Caco-2 (cell line): ENCODE results near the gene EEIG2. TPM values are rescaled to one million over a fixed set of nuclear protein-coding genes. Genes with fewer than 3 reads are reported as not detected.

Experiments
- BruUV-seq: library from RNA; stranded (reverse); fragments of 400-500 nt; replicated peaks from 2 replicates; lab custom pipeline; 2021; lab: Mats Ljungman, UMichigan
- CTCF ChIA-PET: fragments of 300-600 bp; sonication (Branson Sonifier 250); formaldehyde crosslinking; loops from one replicate; lab custom pipeline; 2022; ENCODE audit warnings: antibody characterized with exemption; lab: Charles Lee
- POLR2A ChIA-PET: fragments of 300-600 bp; sonication (Branson Sonifier 250); formaldehyde crosslinking; loops from one replicate; lab custom pipeline; 2022; ENCODE audit warnings: antibody characterized with exemption; lab: Charles Lee
- DNase-seq, 2 experiments: peaks; one replicate each; pipeline versions ENCODE4 v3.0.0 to v3.0.0-alpha.2; 2020 to 2022
- H3K27me3 ChIP-seq: replicated peaks from 2 replicates; pipeline ENCODE4 v1.6.0; 2011; ENCODE audit warnings: low read length; ENCODE audit not compliant: control insufficient read depth, insufficient read depth
- H3K36me3 ChIP-seq: 2 replicates; pipeline ENCODE4 v1.5.1; 2011; ENCODE audit warnings: low read length; ENCODE audit not compliant: control insufficient read depth, insufficient read depth
- H3K4me1 ChIP-seq: fragments of 250-450 bp; sonication (Bioruptor Pico); 2 replicates; pipeline ENCODE4 v1.5.1; 2020; ENCODE audit warnings: mild to moderate bottlenecking
- H3K4me3 ChIP-seq: 2 replicates; pipeline ENCODE4 v1.5.1; 2011; ENCODE audit warnings: low read depth, mild to moderate bottlenecking, control low read depth, low read length
- H3K9me3 ChIP-seq: fragments of 250-450 bp; sonication (Bioruptor Pico); 2 replicates; pipeline ENCODE4 v1.5.1; 2020; ENCODE audit warnings: mild to moderate bottlenecking, moderate library complexity
- H3K27ac Mint-ChIP-seq: one replicate; pipeline ENCODE4 v1.8.0; 2022; ENCODE audit warnings: mixed read lengths; ENCODE audit not compliant: unreplicated experiment
- H3K27me3 Mint-ChIP-seq: one replicate; pipeline ENCODE4 v1.8.0; 2022; ENCODE audit warnings: mixed read lengths; ENCODE audit not compliant: insufficient read depth, unreplicated experiment
- H3K36me3 Mint-ChIP-seq: one replicate; pipeline ENCODE4 v1.8.0; 2022; ENCODE audit warnings: mild to moderate bottlenecking, mixed read lengths; ENCODE audit not compliant: insufficient read depth, unreplicated experiment
- H3K4me1 Mint-ChIP-seq: one replicate; pipeline ENCODE4 v1.8.0; 2022; ENCODE audit warnings: low read depth, mixed read lengths; ENCODE audit not compliant: unreplicated experiment
- H3K4me3 Mint-ChIP-seq: one replicate; pipeline ENCODE4 v1.8.0; 2022; ENCODE audit warnings: mild to moderate bottlenecking, moderate library complexity, mixed read lengths; ENCODE audit not compliant: unreplicated experiment
- H3K9me3 Mint-ChIP-seq: one replicate; pipeline ENCODE4 v1.8.0; 2022; ENCODE audit warnings: mixed read lengths; ENCODE audit not compliant: unreplicated experiment
- intact Hi-C: fragments of 100-400 bp; cut with micrococcal nuclease; formaldehyde crosslinking; loops from one replicate; pipeline ENCODE4 v1.10.0; 2022; ENCODE audit not compliant: unreplicated experiment
- total RNA-seq: library from RNA; stranded (reverse); gene quantifications from 2 replicates; pipeline ENCODE4 v1.2.3, GENCODE V29; 2022
- TF ChIP-seq, protein P1 (sequence below), 2 experiments: fragments of 200-600 bp in 1 of 2; IDR thresholded peaks; 1 replicate in 1 of 2; 2 replicates in 1 of 2; pipeline versions ENCODE4 v1.5.1 to v1.8.0; 2011 to 2022; ENCODE audit warnings: antibody characterized with exemption in 1 of 2, control low read depth in 1 of 2, inconsistent platforms in 1 of 2, low read depth in 1 of 2, low read length in 1 of 2, mild to moderate bottlenecking in 1 of 2, moderate library complexity in 1 of 2; ENCODE audit not compliant: insufficient read depth in 1 of 2, severe bottlenecking in 1 of 2, unreplicated experiment in 1 of 2

EEIG2 gene
- total RNA-seq, 1 experiment from 2014 or later, result 3.1 TPM

DNA sequence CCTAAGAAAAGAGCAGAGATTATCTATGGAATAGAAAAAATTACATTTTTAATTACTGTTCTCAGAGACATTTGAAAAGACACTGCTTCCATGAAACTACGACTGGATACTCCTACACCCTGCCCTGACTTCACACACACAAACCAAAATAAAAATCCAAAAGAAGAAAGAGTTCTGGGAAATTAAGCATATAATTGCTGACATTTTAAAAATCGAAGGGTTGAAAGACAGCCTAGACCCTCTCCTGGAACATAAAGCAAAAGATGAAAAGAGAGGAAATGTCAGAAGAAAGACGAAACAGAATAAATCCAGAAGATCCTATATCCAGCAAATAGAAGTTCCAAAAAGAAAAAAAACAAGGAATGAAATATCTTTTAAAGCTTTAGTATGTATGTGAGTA lies 32.8 kb upstream of the EEIG2 start:
- POLR2A ChIA-PET, result interaction anchor here (0.6 kb wide), 1 partner anchor 24 kb away, joined by 5 read pairs; no protein-coding TSS in a partner anchor
- no peaks in the 10 kb centered on the region for H3K9me3 Mint-ChIP-seq
- no TSS peak for BruUV-seq

DNA sequence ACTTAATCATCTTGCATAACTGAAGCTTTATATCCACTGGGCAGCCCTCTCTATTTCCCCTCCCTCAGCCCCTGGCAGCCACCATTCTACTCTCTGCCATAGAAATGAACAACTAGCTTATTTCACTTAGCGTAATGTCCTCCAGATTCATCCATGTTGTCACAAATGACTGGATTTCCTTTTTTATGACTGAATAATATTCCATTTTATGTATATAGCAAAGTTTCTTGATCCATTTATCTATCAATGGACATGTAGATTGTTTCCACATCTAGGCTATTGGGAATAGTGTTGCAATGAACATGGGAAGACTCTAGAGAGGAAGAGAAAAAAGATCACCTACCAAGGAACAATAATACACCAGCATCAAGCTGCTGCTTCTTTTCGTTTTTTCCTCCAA lies 32.1 kb upstream of the EEIG2 start:
- Mint-ChIP-seq H3K9me3 (no peaks in the 10 kb centered on the region), H3K27me3 (peaks cover 3% of the 10 kb centered on the region), H3K27ac (no peak overlapping the region), H3K4me3 (no peak overlapping the region), H3K4me1 (no peaks in the 10 kb centered on the region), H3K36me3 (no peaks in the 10 kb centered on the region)
- no peaks in the 10 kb centered on the region for H3K4me1 ChIP-seq
- H3K27me3 ChIP-seq, result no peaks in the 10 kb centered on the region
- H3K36me3 ChIP-seq, result no peaks in the 10 kb centered on the region
- no TSS peak for BruUV-seq
- no peak for DNase-seq
- no peaks in the 10 kb centered on the region for H3K9me3 ChIP-seq
- ChIA-PET CTCF (no interaction called here), POLR2A (no interaction called here)
- TF ChIP-seq, protein P1, sequence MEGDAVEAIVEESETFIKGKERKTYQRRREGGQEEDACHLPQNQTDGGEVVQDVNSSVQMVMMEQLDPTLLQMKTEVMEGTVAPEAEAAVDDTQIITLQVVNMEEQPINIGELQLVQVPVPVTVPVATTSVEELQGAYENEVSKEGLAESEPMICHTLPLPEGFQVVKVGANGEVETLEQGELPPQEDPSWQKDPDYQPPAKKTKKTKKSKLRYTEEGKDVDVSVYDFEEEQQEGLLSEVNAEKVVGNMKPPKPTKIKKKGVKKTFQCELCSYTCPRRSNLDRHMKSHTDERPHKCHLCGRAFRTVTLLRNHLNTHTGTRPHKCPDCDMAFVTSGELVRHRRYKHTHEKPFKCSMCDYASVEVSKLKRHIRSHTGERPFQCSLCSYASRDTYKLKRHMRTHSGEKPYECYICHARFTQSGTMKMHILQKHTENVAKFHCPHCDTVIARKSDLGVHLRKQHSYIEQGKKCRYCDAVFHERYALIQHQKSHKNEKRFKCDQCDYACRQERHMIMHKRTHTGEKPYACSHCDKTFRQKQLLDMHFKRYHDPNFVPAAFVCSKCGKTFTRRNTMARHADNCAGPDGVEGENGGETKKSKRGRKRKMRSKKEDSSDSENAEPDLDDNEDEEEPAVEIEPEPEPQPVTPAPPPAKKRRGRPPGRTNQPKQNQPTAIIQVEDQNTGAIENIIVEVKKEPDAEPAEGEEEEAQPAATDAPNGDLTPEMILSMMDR (IDR thresholded peaks at IDR 0.05; ENCODE audit: insufficient read depth in 1 of 2, low read depth in 1 of 2, low read length in 1 of 2, severe bottlenecking in 1 of 2, unreplicated experiment in 1 of 2), result no peak
- intact Hi-C loops, result no loop called here
- H3K4me3 ChIP-seq, result no peak overlapping the region

More for the DNA sequence above, 32.8 kb upstream of the EEIG2 start:
- Mint-ChIP-seq H3K4me3 (no peak overlapping the region), H3K27me3 (peaks cover 3% of the 10 kb centered on the region), H3K27ac (no peak overlapping the region), H3K36me3 (no peaks in the 10 kb centered on the region), H3K4me1 (no peaks in the 10 kb centered on the region)
- intact Hi-C loops, result no loop called here
- CTCF ChIA-PET, result no interaction called here
- DNase-seq, result no peak
- no peaks in the 10 kb centered on the region for H3K36me3 ChIP-seq
- no peaks in the 10 kb centered on the region for H3K9me3 ChIP-seq
- H3K27me3 ChIP-seq, result no peaks in the 10 kb centered on the region
- H3K4me3 ChIP-seq, result no peak overlapping the region
- H3K4me1 ChIP-seq, result no peaks in the 10 kb centered on the region
- TF ChIP-seq, protein P1 (IDR thresholded peaks at IDR 0.05; ENCODE audit: insufficient read depth in 1 of 2, low read depth in 1 of 2, low read length in 1 of 2, severe bottlenecking in 1 of 2, unreplicated experiment in 1 of 2), result no peak

DNA sequence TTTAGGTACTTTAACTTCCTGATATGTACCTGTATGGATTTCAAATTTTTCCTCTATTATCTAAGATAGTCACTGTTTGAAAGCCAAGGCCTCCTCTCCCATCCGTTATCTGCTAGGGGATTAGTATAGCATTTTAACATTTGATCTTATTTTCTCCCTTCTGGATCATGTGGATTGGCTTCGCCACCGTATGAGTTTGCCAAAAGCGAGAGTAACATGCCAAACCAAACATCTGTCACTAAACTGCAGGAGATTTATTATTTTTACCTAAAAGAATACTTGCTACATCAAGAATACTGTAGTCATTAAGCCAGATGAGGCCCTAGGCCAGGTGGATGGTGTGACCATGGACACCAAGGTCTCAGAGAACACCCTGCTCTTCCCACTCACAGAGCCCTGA lies 28.5 kb upstream of the EEIG2 start:
- BruUV-seq, result no TSS peak

More for the DNA sequence above, 28.5 kb upstream of the EEIG2 start:
- DNase-seq, result no peak
- Mint-ChIP-seq H3K27ac (no peak overlapping the region), H3K4me1 (peaks cover 8% of the 10 kb centered on the region), H3K27me3 (peaks cover 3% of the 10 kb centered on the region), H3K9me3 (no peaks in the 10 kb centered on the region), H3K36me3 (no peaks in the 10 kb centered on the region), H3K4me3 (no peak overlapping the region)
- Histone ChIP-seq H3K36me3 (no peaks in the 10 kb centered on the region), H3K4me3 (no peak overlapping the region), H3K27me3 (no peaks in the 10 kb centered on the region), H3K9me3 (no peaks in the 10 kb centered on the region), H3K4me1 (no peaks in the 10 kb centered on the region)
- TF ChIP-seq, protein P1 (IDR thresholded peaks at IDR 0.05; ENCODE audit: insufficient read depth in 1 of 2, low read depth in 1 of 2, low read length in 1 of 2, severe bottlenecking in 1 of 2, unreplicated experiment in 1 of 2), result no peak
- intact Hi-C loops, result no loop called here
- ChIA-PET CTCF (no interaction called here), POLR2A (no interaction called here)
